Choroid plexus epithelial cell (primary cell): Measurements from ENCODE around the gene LAP3.

Experiments used
- DNase-seq: peaks from one replicate; pipeline ENCODE4 v3.0.0-alpha.2; 2010; ENCODE audit warnings: low read depth
- H3K4me3 ChIP-seq: 2 replicates; pipeline ENCODE4 v1.5.1; 2011; ENCODE audit warnings: low read depth, mild to moderate bottlenecking, control low read depth, low read length, moderate library complexity
- CTCF ChIP-seq: conservative IDR thresholded peaks from 2 replicates; pipeline ENCODE4 v1.5.1; 2011; ENCODE audit warnings: low read depth, mild to moderate bottlenecking, control low read depth, inconsistent platforms, low read length, moderate library complexity

Gene LAP3

GRCh38 chr4:17616283-17616682, 39.3 kb downstream of the LAP3 start:
- DNase-seq, result no peak
- TF ChIP-seq CTCF, result no peak
- H3K4me3 ChIP-seq, result no peak overlapping the region

- H3K4me3 ChIP-seq, result no peak overlapping the region
- DNase-seq, result no peak
- TF ChIP-seq CTCF, result no peak
These were observed 41.9 kb downstream of the LAP3 start for GRCh38 chr4:17618926-17619325.

- TF ChIP-seq CTCF, result no peak
- peak; percentile 77 for DNase-seq
These were observed 42.6 kb downstream of the LAP3 start for GRCh38 chr4:17619416-17620105.

GRCh38 chr4:17623451-17624001, 46.5 kb downstream of the LAP3 start:
- no peak for DNase-seq
- H3K4me3 ChIP-seq, result no peak overlapping the region
- TF ChIP-seq CTCF, result no peak

More at GRCh38 chr4:17619416-17620105, 42.6 kb downstream of the LAP3 start:
- no peak overlapping the region for H3K4me3 ChIP-seq

GRCh38 chr4:17624821-17625220, 47.8 kb downstream of the LAP3 start:
- no peak for DNase-seq
- TF ChIP-seq CTCF, result no peak
- no peak overlapping the region for H3K4me3 ChIP-seq

GRCh38 chr4:17630228-17630627, 53.2 kb downstream of the LAP3 start:
- no peak for DNase-seq
- no peak for TF ChIP-seq CTCF
- no peak overlapping the region for H3K4me3 ChIP-seq

GRCh38 chr4:17633600-17633999, 56.6 kb downstream of the LAP3 start:
- no peak overlapping the region for H3K4me3 ChIP-seq
- TF ChIP-seq CTCF, result no peak
- DNase-seq, result no peak
